HCT116 (cell line): ENCODE results near the gene RPS10. TPM values are rescaled to one million over a fixed set of nuclear protein-coding genes. Genes with fewer than 3 reads are reported as not detected.

ENCODE experiments used
- ATAC-seq: fragments of 200-7000 bp; cut with Tn5 transposase; 2 replicates; pipeline ENCODE4 v1.9.1; 2020; ENCODE audit warnings: mild to moderate bottlenecking, moderate library complexity
- BruUV-seq: library from RNA; stranded (reverse); fragments of 400-500 nt; replicated peaks from 2 replicates; lab custom pipeline; 2021; lab: Mats Ljungman, UMichigan
- CTCF ChIA-PET: fragments of 300-600 bp; sonication (Branson Sonifier 250); formaldehyde crosslinking; loops from one replicate; lab custom pipeline; 2021; ENCODE audit warnings: antibody characterized with exemption; lab: Charles Lee
- POLR2A ChIA-PET: fragments of 300-600, 350-600 bp; sonication (Branson Sonifier 250); formaldehyde crosslinking; loops from one replicate; lab custom pipeline; 2021; ENCODE audit warnings: antibody characterized with exemption; lab: Charles Lee
- RAD21 ChIA-PET, 2 experiments: fragments of 300-600 bp; sonication (Branson Sonifier 250); formaldehyde crosslinking; loops; one replicate each; lab custom pipeline; 2023; ENCODE audit warnings: low total read pairs in 2 of 2; ENCODE audit not compliant: uncharacterized antibody in 2 of 2, unreplicated experiment in 2 of 2, low non-redundant PET in 1 of 2; lab: Charles Lee
- DNase-seq: peaks from one replicate; pipeline ENCODE4 v3.0.0-alpha.2; 2010; ENCODE audit warnings: low read depth, low spot score
- H2AFZ ChIP-seq: fragments of 200-600 bp; shearing (Covaris generic), sonication (generic); 2 replicates; pipeline ENCODE4 v1.6.1; 2017; ENCODE audit warnings: low read depth, mixed run types, mixed read lengths, antibody characterized with exemption, low read length; ENCODE audit not compliant: poor library complexity, severe bottlenecking
- H3K27ac ChIP-seq: 2 replicates; pipeline ENCODE4 v1.5.1; 2012; ENCODE audit warnings: low read depth, low read length
- H3K27me3 ChIP-seq: fragments of 200-600 bp; sonication (generic); 2 replicates; pipeline ENCODE4 v1.6.1; 2016; ENCODE audit warnings: mixed run types, low read length, mixed read lengths; ENCODE audit not compliant: insufficient read depth
- H3K36me3 ChIP-seq, 2 experiments: fragments of 200-500 bp in 1 of 2; fragments of 200-600 bp in 1 of 2; sonication (Bioruptor generic) in 1 of 2; sonication (generic) in 1 of 2; 2 replicates each; pipeline versions ENCODE4 v1.5.1 to v1.6.1; 2014 to 2016; ENCODE audit warnings: low read length in 2 of 2, inconsistent platforms in 1 of 2, mixed read lengths in 1 of 2, mixed run types in 1 of 2; ENCODE audit not compliant: insufficient read depth in 2 of 2, control insufficient read depth in 1 of 2
- H3K4me1 ChIP-seq, 2 experiments: fragments of 200-600 bp in 1 of 2; sonication (generic) in 1 of 2; 2 replicates each; pipeline versions ENCODE4 v1.5.1 to v1.6.1; 2012 to 2017; ENCODE audit warnings: low read length in 2 of 2, inconsistent platforms in 1 of 2, mild to moderate bottlenecking in 1 of 2, mixed read lengths in 1 of 2, mixed run types in 1 of 2, moderate library complexity in 1 of 2; ENCODE audit not compliant: insufficient read depth in 2 of 2, control insufficient read depth in 1 of 2
- H3K4me2 ChIP-seq: fragments of 200-600 bp; sonication (generic); 2 replicates; pipeline ENCODE4 v1.6.1; 2017; ENCODE audit warnings: mixed run types, low read length, mixed read lengths
- H3K4me3 ChIP-seq, 2 experiments: fragments of 200-600 bp in 1 of 2; sonication (generic) in 1 of 2; replicated peaks in 1 of 2; 2 replicates each; pipeline ENCODE4 v1.5.1; 2011 to 2016; ENCODE audit warnings: low read length in 2 of 2, control low read depth in 1 of 2, low read depth in 1 of 2, mild to moderate bottlenecking in 1 of 2, mixed read lengths in 1 of 2, mixed run types in 1 of 2
- H3K79me2 ChIP-seq: fragments of 200-600 bp; sonication (generic); 2 replicates; pipeline ENCODE4 v1.6.1; 2017; ENCODE audit warnings: mild to moderate bottlenecking, mixed run types, low read length, moderate library complexity, mixed read lengths; ENCODE audit not compliant: insufficient read depth
- H3K9ac ChIP-seq: fragments of 200-600 bp; sonication (generic); 2 replicates; pipeline ENCODE4 v1.6.1; 2016; ENCODE audit warnings: low read length, mixed read lengths
- H3K9me2 ChIP-seq: fragments of 200-600 bp; sonication (generic), shearing (Covaris generic); 2 replicates; pipeline ENCODE4 v1.6.1; 2017; ENCODE audit warnings: mixed run types, mild to moderate bottlenecking, moderate library complexity; ENCODE audit not compliant: insufficient read depth
- H3K9me3 ChIP-seq, 2 experiments: fragments of 200-500 bp in 1 of 2; fragments of 200-600 bp in 1 of 2; sonication (Bioruptor generic) in 1 of 2; sonication (generic) in 1 of 2; 2 replicates each; pipeline ENCODE4 v1.6.1; 2014 to 2017; ENCODE audit warnings: low read length in 2 of 2, mixed read lengths in 2 of 2, inconsistent platforms in 1 of 2, low read depth in 1 of 2, mild to moderate bottlenecking in 1 of 2, mixed run types in 1 of 2, moderate library complexity in 1 of 2; ENCODE audit not compliant: control insufficient read depth in 1 of 2, insufficient read depth in 1 of 2
- H4K20me1 ChIP-seq: fragments of 200-600 bp; sonication (generic), shearing (Covaris generic); 2 replicates; pipeline ENCODE4 v1.6.1; 2017; ENCODE audit warnings: mixed run types, mild to moderate bottlenecking, moderate library complexity; ENCODE audit not compliant: insufficient read depth
- ATF3 ChIP-seq: IDR thresholded peaks from 2 replicates; pipeline ENCODE4 v1.6.1; 2012
- CBX3 ChIP-seq: IDR thresholded peaks from 2 replicates; pipeline ENCODE4 v1.6.1; 2012; ENCODE audit warnings: low read depth
- CEBPB ChIP-seq: IDR thresholded peaks from 2 replicates; pipeline ENCODE4 v1.6.1; 2012; ENCODE audit warnings: low read depth
- EGR1 ChIP-seq: IDR thresholded peaks from 2 replicates; pipeline ENCODE4 v1.6.1; 2012; ENCODE audit warnings: low read depth
- EZH2 ChIP-seq: fragments of 200-600 bp; sonication (generic); IDR thresholded peaks from 2 replicates; pipeline ENCODE4 v1.6.1; 2017; ENCODE audit warnings: antibody characterized with exemption, mixed run types
- EZH2phosphoT487 ChIP-seq: fragments of 200-600 bp; IDR thresholded peaks from 2 replicates; pipeline ENCODE4 v1.6.1; 2018; ENCODE audit warnings: antibody characterized with exemption, borderline replicate concordance
- POLR2A ChIP-seq: IDR thresholded peaks from 2 replicates; pipeline ENCODE4 v1.7.0; 2011; ENCODE audit warnings: borderline replicate concordance; ENCODE audit not compliant: insufficient read depth, insufficient read length; ENCODE audit errors: extremely low read depth
- POLR2AphosphoS5 ChIP-seq: IDR thresholded peaks from 2 replicates; pipeline ENCODE4 v1.6.1; 2011; ENCODE audit warnings: mild to moderate bottlenecking, low read depth, low read length, moderate library complexity
- RAD21 ChIP-seq: IDR thresholded peaks from 2 replicates; pipeline ENCODE4 v1.6.1; 2012; ENCODE audit warnings: low read depth, mild to moderate bottlenecking
- SP1 ChIP-seq: IDR thresholded peaks from 2 replicates; pipeline ENCODE4 v1.6.1; 2012; ENCODE audit warnings: low read depth
- SRF ChIP-seq: IDR thresholded peaks from 2 replicates; pipeline ENCODE4 v1.6.1; 2012; ENCODE audit warnings: low read depth
- YY1 ChIP-seq: IDR thresholded peaks from 2 replicates; pipeline ENCODE4 v1.6.1; 2011; ENCODE audit warnings: low read length, low read depth, moderate library complexity, mild to moderate bottlenecking; ENCODE audit not compliant: insufficient replicate concordance; ENCODE audit errors: extremely low read depth
- ZFX ChIP-seq: fragments of 450-650 bp; IDR thresholded peaks from 2 replicates; pipeline ENCODE4 v1.6.1; 2017
- ZNF274 ChIP-seq: fragments of 200-500 bp; sonication (Bioruptor generic); IDR thresholded peaks from 2 replicates; pipeline ENCODE4 v1.6.1; 2014; ENCODE audit warnings: mild to moderate bottlenecking, low read depth, low read length, inconsistent platforms
- intact Hi-C: fragments of 100-400 bp; cut with micrococcal nuclease; formaldehyde crosslinking; loops from 2 replicates; pipeline ENCODE4 v1.10.0; 2022
- total RNA-seq: library from RNA; stranded (reverse); gene quantifications from one replicate; pipeline ENCODE4 v1.2.1, GENCODE V29; 2021; ENCODE audit not compliant: unreplicated experiment
- TF ChIP-seq, protein P1 (sequence below): IDR thresholded peaks from 2 replicates; pipeline ENCODE4 v1.6.1; 2011; ENCODE audit warnings: mild to moderate bottlenecking, low read length, moderate library complexity; ENCODE audit not compliant: insufficient replicate concordance; ENCODE audit errors: extremely low read depth
- TF ChIP-seq, protein P2 (sequence below): IDR thresholded peaks from 2 replicates; pipeline ENCODE4 v1.6.1; 2012
- TF ChIP-seq, protein P3 (sequence below), 3 experiments: fragments of 200-600 bp in 1 of 3; sonication (generic) in 1 of 3; IDR thresholded peaks in 2 of 3; conservative IDR thresholded peaks in 1 of 3; 2 replicates each; pipeline ENCODE4 v1.5.1; 2012 to 2017; ENCODE audit warnings: low read depth in 2 of 3, low read length in 2 of 3, antibody characterized with exemption in 1 of 3, borderline replicate concordance in 1 of 3, control low read depth in 1 of 3, mild to moderate bottlenecking in 1 of 3, mixed read lengths in 1 of 3, mixed run types in 1 of 3, moderate library complexity in 1 of 3; ENCODE audit not compliant: insufficient read depth in 1 of 3

Gene RPS10
- total RNA-seq, 1 experiment from 2014 or later: 1,863 TPM

GRCh38 chr6:34447386-34447785 is 21.5 kb upstream of the RPS10 start (continued):
- TF ChIP-seq, protein P1, sequence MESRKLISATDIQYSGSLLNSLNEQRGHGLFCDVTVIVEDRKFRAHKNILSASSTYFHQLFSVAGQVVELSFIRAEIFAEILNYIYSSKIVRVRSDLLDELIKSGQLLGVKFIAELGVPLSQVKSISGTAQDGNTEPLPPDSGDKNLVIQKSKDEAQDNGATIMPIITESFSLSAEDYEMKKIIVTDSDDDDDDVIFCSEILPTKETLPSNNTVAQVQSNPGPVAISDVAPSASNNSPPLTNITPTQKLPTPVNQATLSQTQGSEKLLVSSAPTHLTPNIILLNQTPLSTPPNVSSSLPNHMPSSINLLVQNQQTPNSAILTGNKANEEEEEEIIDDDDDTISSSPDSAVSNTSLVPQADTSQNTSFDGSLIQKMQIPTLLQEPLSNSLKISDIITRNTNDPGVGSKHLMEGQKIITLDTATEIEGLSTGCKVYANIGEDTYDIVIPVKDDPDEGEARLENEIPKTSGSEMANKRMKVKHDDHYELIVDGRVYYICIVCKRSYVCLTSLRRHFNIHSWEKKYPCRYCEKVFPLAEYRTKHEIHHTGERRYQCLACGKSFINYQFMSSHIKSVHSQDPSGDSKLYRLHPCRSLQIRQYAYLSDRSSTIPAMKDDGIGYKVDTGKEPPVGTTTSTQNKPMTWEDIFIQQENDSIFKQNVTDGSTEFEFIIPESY: no peak
- TF ChIP-seq CBX3: no peak
- no peak for TF ChIP-seq ZNF274
- no peak for TF ChIP-seq ATF3
- TF ChIP-seq, all 23 proteins: peak for 0

- H3K36me3 ChIP-seq: no peaks in the 10 kb centered on the region
- no peaks in the 10 kb centered on the region for H3K9me2 ChIP-seq
- no peaks in the 10 kb centered on the region for H3K9me3 ChIP-seq
- no peaks in the 10 kb centered on the region for H3K27me3 ChIP-seq
- RAD21 ChIA-PET: no interaction called here
- intact Hi-C loops: no loop called here
- H2AFZ ChIP-seq: no peak overlapping the region
- H4K20me1 ChIP-seq: no peaks in the 10 kb centered on the region
- H3K4me3 ChIP-seq: no peak overlapping the region
- no TSS peak for BruUV-seq
- DNase-seq (no peak), ATAC-seq (no peak)
- peaks cover 8 to 13% of the 10 kb centered on the region in 2 experiments; a peak in 2 of 4 replicates for H3K4me1 ChIP-seq
- H3K4me2 ChIP-seq: no peak overlapping the region
- no peak overlapping the region for H3K9ac ChIP-seq
- no peak overlapping the region for H3K27ac ChIP-seq
- TF ChIP-seq EZH2phosphoT487 (no peak), POLR2A (no peak), POLR2AphosphoS5 (no peak), EGR1 (no peak), ATF3 (no peak), SRF (no peak), ZFX (no peak), CBX3 (no peak), EZH2 (no peak), CEBPB (no peak), SP1 (no peak), YY1 (no peak), RAD21 (no peak)
- TF ChIP-seq, protein P2, sequence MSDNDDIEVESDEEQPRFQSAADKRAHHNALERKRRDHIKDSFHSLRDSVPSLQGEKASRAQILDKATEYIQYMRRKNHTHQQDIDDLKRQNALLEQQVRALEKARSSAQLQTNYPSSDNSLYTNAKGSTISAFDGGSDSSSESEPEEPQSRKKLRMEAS: no peak
- TF ChIP-seq, protein P3, sequence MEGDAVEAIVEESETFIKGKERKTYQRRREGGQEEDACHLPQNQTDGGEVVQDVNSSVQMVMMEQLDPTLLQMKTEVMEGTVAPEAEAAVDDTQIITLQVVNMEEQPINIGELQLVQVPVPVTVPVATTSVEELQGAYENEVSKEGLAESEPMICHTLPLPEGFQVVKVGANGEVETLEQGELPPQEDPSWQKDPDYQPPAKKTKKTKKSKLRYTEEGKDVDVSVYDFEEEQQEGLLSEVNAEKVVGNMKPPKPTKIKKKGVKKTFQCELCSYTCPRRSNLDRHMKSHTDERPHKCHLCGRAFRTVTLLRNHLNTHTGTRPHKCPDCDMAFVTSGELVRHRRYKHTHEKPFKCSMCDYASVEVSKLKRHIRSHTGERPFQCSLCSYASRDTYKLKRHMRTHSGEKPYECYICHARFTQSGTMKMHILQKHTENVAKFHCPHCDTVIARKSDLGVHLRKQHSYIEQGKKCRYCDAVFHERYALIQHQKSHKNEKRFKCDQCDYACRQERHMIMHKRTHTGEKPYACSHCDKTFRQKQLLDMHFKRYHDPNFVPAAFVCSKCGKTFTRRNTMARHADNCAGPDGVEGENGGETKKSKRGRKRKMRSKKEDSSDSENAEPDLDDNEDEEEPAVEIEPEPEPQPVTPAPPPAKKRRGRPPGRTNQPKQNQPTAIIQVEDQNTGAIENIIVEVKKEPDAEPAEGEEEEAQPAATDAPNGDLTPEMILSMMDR (IDR thresholded peaks at IDR 0.05 in 2 of 3, conservative IDR thresholded peaks at IDR 0.05 in 1 of 3; ENCODE audit: borderline replicate concordance in 1 of 3, insufficient read depth in 1 of 3, low read depth in 2 of 3, low read length in 2 of 3): no peak
- POLR2A ChIA-PET: interaction anchor here (1.4 kb wide), 1 partner anchor 19 kb away, joined by 5 read pairs; no protein-coding TSS in a partner anchor
- CTCF ChIA-PET: no interaction called here
- no peaks in the 10 kb centered on the region for H3K79me2 ChIP-seq
Measured at GRCh38 chr6:34445313-34445860, 19.5 kb upstream of the RPS10 start.
